BE2C (cell line): ENCODE measurements around the gene PRODH.

Experiments used
- DNase-seq: peaks from one replicate; pipeline ENCODE4 v3.0.0-alpha.2; 2020
- H3K27me3 ChIP-seq: fragments of 250-450 bp; sonication (Bioruptor Pico); 2 replicates; pipeline ENCODE4 v1.5.1; 2020; ENCODE audit warnings: mild to moderate bottlenecking
- H3K36me3 ChIP-seq: fragments of 250-450 bp; sonication (Bioruptor Pico); 2 replicates; pipeline ENCODE4 v1.5.1; 2020; ENCODE audit warnings: mild to moderate bottlenecking
- H3K4me1 ChIP-seq: fragments of 250-450 bp; sonication (Bioruptor Pico); 2 replicates; pipeline ENCODE4 v1.5.1; 2020
- H3K4me3 ChIP-seq: 2 replicates; pipeline ENCODE4 v1.5.1; 2011; ENCODE audit warnings: low read depth, low read length
- H3K9me3 ChIP-seq: fragments of 250-450 bp; sonication (Bioruptor Pico); 2 replicates; pipeline ENCODE4 v1.5.1; 2020
- CTCF ChIP-seq: IDR thresholded peaks from 2 replicates; pipeline ENCODE4 v1.5.1; 2012; ENCODE audit warnings: mild to moderate bottlenecking, low read depth, low read length

Gene PRODH

DNA sequence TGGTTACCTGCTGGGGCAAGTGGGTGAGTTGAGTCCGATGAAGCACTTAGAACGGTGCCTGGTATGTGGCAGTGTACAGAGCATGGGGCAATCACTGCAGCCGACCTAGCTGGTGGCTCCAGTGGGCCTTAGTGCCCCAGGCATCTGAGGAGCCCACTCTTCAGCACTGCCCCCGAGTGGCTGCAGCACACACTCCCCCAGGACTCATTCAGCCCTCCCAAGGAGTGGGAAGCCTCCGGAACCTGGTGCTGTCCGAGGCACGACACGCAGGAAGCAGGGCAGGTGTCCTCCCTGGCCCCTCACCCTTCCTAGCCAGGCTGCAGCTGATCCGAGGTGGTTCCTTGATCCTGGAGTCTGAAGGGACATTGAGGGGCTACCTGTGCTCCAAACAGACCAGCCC lies 42.4 kb upstream of the PRODH start:
- DNase-seq: no peak
- Histone ChIP-seq H3K27me3 (no peaks in the 10 kb centered on the region), H3K4me3 (no peak overlapping the region), H3K9me3 (no peaks in the 10 kb centered on the region), H3K36me3 (no peaks in the 10 kb centered on the region), H3K4me1 (no peaks in the 10 kb centered on the region)
- no peak for TF ChIP-seq CTCF

DNA sequence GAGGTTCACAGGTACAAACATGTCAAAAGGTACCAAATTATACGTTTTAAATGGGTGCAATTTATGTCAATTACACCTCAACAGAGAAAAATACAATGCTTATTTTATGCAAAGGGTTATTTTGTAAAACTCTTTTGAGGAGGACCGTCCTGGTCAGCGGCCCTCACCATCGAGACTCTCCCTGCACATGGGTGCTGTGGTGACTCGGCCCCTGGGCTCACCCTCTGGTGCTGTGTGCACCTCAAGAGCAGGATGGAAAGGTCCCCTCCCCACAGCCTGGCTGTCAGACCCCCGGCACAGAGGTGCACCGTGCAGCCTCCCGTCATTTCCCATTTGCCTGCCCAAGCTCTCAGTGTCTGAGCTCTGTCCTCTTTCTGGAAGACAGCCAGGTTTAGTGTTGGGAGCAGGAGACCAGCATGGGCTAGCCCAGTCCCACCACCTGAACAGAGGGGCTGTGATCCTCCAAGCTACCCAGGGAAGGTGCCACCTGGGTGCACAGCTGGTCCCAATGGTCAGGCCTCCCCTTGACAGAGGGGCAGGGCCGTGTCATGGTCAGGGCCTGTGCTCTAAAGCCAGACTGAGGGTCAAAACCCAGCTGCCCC lies 41.8 kb upstream of the PRODH start:
- no peak for DNase-seq
- no peaks in the 10 kb centered on the region for H3K36me3 ChIP-seq
- no peak for TF ChIP-seq CTCF
- no peaks in the 10 kb centered on the region for H3K4me1 ChIP-seq
- H3K9me3 ChIP-seq: no peaks in the 10 kb centered on the region
- no peaks in the 10 kb centered on the region for H3K27me3 ChIP-seq
- no peak overlapping the region for H3K4me3 ChIP-seq

GRCh38 chr22:18976197-18976751 lies 40.2 kb upstream of the PRODH start:
- no peak for TF ChIP-seq CTCF
- Histone ChIP-seq H3K9me3 (no peaks in the 10 kb centered on the region), H3K27me3 (no peaks in the 10 kb centered on the region), H3K4me3 (no peak overlapping the region), H3K4me1 (no peaks in the 10 kb centered on the region), H3K36me3 (no peaks in the 10 kb centered on the region)
- no peak for DNase-seq

- no peaks in the 10 kb centered on the region for H3K27me3 ChIP-seq
- no peak for DNase-seq
Observed at GRCh38 chr22:18975434-18976196, 39.5 kb upstream of the PRODH start.

DNA sequence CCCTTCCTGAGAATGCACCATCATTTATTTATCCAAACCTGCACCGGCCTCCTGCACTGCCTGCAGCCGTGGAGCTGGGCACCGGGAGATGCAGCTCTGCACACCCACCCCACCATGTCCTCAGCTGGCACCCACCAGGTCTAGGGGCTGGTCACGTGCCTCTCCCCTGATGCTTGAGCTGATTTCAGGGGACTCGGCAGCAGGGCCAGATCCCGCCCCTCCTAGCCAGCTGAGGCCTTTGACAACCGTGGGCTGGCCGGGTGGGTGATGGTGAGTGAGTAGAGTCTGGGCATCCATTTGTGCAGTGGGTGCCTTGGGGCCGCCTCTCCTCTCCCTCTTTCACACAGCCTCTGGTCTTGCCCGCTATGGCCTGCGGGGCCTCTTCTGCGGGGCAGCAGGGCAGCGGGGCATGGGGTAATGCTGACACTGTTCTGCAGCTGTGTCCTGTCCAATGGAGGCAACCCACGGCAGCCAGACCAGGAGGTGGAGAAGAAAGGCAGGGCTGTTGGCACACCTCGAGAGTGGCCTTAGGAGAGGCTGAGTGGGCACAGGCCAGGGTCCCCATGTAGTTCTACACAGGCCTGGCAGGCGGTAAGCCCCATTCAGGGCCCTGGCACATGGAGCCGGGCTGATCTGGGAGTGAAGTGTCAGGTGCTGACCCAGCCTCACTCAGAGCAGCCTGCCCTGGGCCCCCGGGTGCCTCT lies 38.5 kb upstream of the PRODH start:
- no peaks in the 10 kb centered on the region for H3K27me3 ChIP-seq
- no peak for DNase-seq
- H3K36me3 ChIP-seq: no peaks in the 10 kb centered on the region
- TF ChIP-seq CTCF: no peak
- no peaks in the 10 kb centered on the region for H3K9me3 ChIP-seq
- H3K4me3 ChIP-seq: no peak overlapping the region
- H3K4me1 ChIP-seq: no peaks in the 10 kb centered on the region

More at GRCh38 chr22:18975434-18976196, 39.5 kb upstream of the PRODH start:
- no peak for TF ChIP-seq CTCF
- Histone ChIP-seq H3K9me3 (no peaks in the 10 kb centered on the region), H3K4me3 (no peak overlapping the region), H3K4me1 (no peaks in the 10 kb centered on the region), H3K36me3 (no peaks in the 10 kb centered on the region)
